VCaP (cell line): ENCODE measurements around the gene GPR108.
"Not testable (repeated sequence)": the region's sequence is repeated elsewhere in the genome, so short reads cannot be mapped to it uniquely, and the experiment has no call there.

Experiments
- H3K27ac ChIP-seq: fragments of 450-650 bp; 2 replicates; pipeline ENCODE4 v1.5.1; 2017
- TF ChIP-seq, protein P1 (sequence below): fragments of 450-650 bp; conservative IDR thresholded peaks from 2 replicates; pipeline ENCODE4 v1.5.1; 2017; ENCODE audit warnings: mild to moderate bottlenecking, moderate library complexity

GPR108 gene

DNA sequence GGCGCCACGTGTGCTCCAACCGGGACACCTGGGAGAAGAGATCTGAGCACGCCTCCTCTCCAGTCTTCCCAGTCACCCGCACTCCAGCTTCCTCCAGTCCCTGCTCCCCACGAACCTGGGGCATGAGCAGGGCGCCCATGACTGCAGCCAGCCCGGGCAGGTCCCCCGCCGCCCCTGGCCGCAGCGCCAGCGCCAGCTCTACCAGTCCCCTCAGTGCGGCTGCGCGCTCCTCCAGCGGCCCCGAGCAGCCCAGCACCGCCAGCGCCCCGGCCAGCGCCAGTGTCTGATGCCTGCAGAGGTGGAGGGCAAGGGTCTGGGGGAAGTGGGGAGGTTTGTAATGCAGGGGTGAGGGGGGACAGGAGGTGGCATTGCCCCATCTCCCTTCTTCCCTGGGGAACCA lies 16.8 kb upstream of the GPR108 start:
- TF ChIP-seq, protein P1, sequence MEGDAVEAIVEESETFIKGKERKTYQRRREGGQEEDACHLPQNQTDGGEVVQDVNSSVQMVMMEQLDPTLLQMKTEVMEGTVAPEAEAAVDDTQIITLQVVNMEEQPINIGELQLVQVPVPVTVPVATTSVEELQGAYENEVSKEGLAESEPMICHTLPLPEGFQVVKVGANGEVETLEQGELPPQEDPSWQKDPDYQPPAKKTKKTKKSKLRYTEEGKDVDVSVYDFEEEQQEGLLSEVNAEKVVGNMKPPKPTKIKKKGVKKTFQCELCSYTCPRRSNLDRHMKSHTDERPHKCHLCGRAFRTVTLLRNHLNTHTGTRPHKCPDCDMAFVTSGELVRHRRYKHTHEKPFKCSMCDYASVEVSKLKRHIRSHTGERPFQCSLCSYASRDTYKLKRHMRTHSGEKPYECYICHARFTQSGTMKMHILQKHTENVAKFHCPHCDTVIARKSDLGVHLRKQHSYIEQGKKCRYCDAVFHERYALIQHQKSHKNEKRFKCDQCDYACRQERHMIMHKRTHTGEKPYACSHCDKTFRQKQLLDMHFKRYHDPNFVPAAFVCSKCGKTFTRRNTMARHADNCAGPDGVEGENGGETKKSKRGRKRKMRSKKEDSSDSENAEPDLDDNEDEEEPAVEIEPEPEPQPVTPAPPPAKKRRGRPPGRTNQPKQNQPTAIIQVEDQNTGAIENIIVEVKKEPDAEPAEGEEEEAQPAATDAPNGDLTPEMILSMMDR = no peak
- H3K27ac ChIP-seq = no peak overlapping the region

DNA sequence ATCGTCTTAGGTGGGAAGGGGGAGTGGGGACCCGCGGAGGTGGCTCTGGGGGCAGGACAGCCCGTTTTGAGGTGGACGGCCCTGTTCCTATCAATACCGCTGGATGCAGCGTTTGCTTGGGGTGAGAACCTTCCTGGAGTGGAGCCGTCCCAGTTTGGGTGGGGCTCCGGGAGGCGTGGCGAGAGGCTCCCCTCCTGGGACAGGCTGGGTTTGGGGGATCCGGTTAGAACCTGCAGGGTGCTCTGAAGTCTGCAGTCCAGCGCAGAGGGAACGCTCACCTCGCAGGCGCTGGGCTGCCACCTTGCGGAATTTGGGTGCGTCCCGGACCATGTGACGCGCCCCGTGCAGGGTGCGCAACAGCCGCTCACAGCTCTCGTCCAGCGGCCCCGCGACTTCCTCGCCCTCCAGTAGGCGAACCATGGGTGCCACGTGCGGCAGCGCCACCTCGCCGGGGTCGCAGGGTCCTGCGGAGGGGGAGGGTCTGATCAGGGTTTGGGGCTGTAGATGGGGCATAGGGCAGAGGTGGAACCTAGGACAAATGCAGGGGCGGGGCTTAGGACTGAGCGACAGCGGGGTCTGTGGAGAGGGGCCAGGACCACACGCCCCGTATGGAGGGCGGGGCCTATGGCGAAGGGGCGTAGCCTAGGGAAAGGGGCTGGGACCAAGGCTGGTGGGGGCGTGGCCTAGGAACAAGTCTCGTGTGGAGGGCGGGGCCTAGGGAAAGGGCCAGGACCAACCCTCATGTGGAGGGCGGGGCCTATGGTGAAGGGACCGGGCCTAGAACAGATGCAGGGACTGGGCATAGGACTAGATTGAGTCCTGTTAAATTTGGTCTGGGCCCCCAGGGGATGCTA lies 16.0 kb upstream of the GPR108 start:
- no peak overlapping the region for H3K27ac ChIP-seq
- TF ChIP-seq, protein P1 = no peak

DNA sequence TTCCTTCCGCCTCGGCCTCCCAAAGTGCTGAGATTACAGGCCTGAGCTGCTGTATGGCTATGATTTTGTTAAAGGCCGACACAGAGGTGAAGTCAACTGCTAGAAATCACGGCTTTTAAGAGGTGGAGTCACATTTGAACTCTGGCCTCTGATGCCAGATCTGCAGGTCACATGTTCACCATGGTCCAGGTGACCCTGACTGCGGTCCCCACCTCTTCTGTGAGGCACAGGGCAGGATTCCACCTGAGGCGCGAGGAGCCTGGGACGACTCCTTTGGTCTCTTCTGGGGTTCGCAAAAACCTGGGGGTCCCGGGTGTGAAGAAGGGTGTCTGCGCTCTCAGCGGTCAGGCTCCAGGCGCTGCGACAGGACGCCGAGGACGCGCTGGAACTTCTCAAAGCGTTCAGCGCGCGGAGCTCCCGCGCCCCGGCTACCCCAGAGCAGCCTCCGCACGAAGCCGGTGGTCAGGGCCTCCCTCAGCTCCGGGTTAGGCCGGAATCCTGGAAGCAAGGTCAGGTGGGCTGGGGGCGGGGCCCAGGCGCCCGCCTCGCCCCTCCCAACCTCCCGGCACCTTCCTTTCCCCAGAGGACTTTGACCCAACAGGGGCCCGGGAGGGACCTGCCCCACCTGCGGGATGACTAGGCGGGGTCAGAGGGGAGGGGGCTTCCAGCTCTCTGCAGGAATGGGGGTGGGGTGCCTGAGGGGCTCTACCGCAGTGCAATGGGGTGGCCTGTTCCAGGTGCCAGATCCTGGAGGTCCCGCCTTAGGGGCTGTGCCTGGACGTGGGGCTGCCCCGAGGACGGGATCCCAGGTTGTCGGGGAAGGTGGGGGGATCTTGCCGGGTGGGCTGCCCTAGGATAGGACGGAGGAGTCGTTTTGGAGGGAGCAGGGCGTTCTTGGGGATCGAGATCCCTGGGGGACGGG lies 15.1 kb upstream of the GPR108 start:
- no peak overlapping the region for H3K27ac ChIP-seq
- TF ChIP-seq, protein P1 = no peak

DNA sequence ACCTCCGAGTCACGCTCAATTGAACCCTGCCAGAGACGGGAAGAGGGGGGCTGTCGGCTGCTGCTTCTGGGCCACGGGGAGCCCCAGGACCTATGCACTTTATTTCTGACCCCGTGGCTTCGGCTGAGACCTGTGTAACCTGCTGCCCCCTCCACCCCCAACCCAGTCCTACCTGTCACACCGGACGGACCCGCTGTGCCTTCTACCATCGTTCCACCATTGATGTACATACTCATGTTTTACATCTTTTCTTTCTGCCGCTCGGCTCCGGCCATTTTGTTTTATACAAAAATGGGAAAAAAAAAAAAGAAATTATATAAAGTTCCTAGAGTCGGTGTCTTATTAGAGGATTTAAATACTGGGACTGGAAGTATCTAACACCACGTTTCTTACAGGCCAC lies 13.8 kb upstream of the GPR108 start:
- no peak overlapping the region for H3K27ac ChIP-seq

DNA sequence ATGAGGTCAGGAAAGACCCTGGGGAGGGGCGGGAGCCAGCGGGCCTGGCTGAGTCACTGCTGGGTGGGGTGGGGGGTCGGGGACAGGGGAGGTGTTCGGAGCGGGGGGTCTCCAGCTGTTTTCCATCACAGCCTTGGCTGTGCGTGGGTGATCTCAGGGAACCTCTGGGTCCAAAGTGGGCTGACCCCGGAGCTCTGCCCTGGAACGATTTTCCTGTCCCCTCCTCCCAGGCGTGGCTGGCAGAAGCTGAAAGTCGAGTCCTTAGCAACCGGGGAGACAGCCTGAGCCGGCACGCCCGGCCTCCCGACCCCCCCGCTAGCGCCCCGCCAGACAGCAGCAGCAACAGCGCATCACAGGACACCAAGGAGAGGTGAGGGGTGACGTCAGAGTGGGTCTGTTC lies 12.7 kb upstream of the GPR108 start:
- TF ChIP-seq, protein P1 = no peak
- H3K27ac ChIP-seq = no peak overlapping the region

More for the DNA sequence above, 13.8 kb upstream of the GPR108 start:
- TF ChIP-seq, protein P1 = no peak

DNA sequence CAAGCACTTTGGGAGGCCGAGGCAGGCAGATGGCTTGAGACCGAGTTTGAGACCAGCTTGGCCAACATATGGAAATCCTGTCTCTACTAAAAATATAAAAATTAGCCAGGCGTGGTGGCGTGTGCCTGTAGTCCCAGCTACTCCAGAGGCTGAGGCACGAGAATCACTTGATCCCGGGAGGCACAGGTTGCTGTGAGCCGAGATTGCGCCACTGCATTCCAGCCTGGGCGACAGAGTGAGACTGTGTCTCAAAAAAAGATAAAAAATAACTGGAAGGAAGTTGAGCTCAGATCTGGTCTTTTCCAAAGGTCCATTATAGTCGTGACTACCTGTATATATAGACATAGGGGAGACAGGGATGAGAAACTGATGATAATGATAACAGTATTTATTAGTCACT lies 11.2 kb upstream of the GPR108 start:
- H3K27ac ChIP-seq = not testable (repeated sequence)

DNA sequence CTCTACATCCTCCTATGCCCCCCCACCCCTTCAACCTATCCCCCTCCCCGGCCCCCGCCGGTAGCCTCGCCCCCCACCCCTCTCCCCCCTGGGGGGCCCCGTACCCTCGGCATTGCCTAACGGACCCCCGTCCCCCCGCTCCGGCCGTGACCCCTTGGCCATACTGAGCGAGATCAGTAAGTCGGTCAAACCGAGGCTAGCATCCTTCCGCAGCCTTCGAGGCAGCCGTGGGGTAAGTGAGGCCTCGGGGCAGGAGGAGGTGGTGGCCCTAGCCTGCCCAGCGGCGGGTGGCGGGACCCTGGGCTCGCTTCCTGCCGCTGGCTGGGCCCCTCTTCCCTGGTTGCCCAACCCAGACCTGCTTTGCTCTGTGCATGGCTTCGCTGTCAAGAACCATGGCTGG lies 8.6 kb upstream of the GPR108 start:
- H3K27ac ChIP-seq = no peak overlapping the region
- TF ChIP-seq, protein P1 = no peak
